MM.1S (cell line): ENCODE results near the gene ERI3.

Experiments
- DNase-seq: peaks from one replicate; pipeline ENCODE4 v3.0.0-alpha.2; 2015
- H2AFZ ChIP-seq: fragments of 300-600 bp; sonication (generic); 2 replicates; pipeline ENCODE4 v1.6.0; 2016; ENCODE audit warnings: antibody characterized with exemption, low read length
- H3F3A ChIP-seq: fragments of 300-600 bp; sonication (generic); 2 replicates; pipeline ENCODE4 v1.6.1; 2016; ENCODE audit warnings: mild to moderate bottlenecking, antibody characterized with exemption, low read length, moderate library complexity, mixed read lengths; ENCODE audit not compliant: insufficient read depth
- H3K27ac ChIP-seq: fragments of 300-600 bp; sonication (generic); 2 replicates; pipeline ENCODE4 v1.5.1; 2016; ENCODE audit warnings: mild to moderate bottlenecking, low read length
- H3K27me3 ChIP-seq: fragments of 300-600 bp; sonication (generic); replicated peaks from 2 replicates; pipeline ENCODE4 v1.6.0; 2016; ENCODE audit warnings: low read length; ENCODE audit not compliant: insufficient read depth
- H3K36me3 ChIP-seq: fragments of 300-600 bp; sonication (generic); replicated peaks from 2 replicates; pipeline ENCODE4 v1.6.1; 2016; ENCODE audit warnings: mild to moderate bottlenecking, low read length, mixed read lengths; ENCODE audit not compliant: insufficient read depth
- H3K4me1 ChIP-seq: fragments of 300-600 bp; sonication (generic); 2 replicates; pipeline ENCODE4 v1.6.1; 2016; ENCODE audit warnings: low read length, mixed read lengths
- H3K4me2 ChIP-seq: fragments of 300-600 bp; sonication (generic); 2 replicates; pipeline ENCODE4 v1.6.0; 2016; ENCODE audit warnings: low read depth, low read length
- H3K4me3 ChIP-seq: fragments of 300-600 bp; sonication (generic); 2 replicates; pipeline ENCODE4 v1.5.1; 2016; ENCODE audit warnings: low read length, mixed read lengths
- H3K79me2 ChIP-seq: fragments of 300-600 bp; sonication (generic); 2 replicates; pipeline ENCODE4 v1.6.1; 2016; ENCODE audit warnings: mixed run types, low read length, mixed read lengths
- H3K9ac ChIP-seq: fragments of 300-600 bp; sonication (generic); 2 replicates; pipeline ENCODE4 v1.6.1; 2016; ENCODE audit warnings: low read length, mixed read lengths
- H3K9me2 ChIP-seq: fragments of 300-600 bp; sonication (generic); replicated peaks from 2 replicates; pipeline ENCODE4 v1.6.1; 2016; ENCODE audit warnings: mild to moderate bottlenecking, low read length, mixed read lengths; ENCODE audit not compliant: insufficient read depth
- H3K9me3 ChIP-seq: fragments of 300-600 bp; sonication (generic); replicated peaks from 2 replicates; pipeline ENCODE4 v1.6.1; 2016; ENCODE audit warnings: mild to moderate bottlenecking, low read length, mixed read lengths; ENCODE audit not compliant: insufficient read depth
- H4K20me1 ChIP-seq: fragments of 300-600 bp; sonication (generic); 2 replicates; pipeline ENCODE4 v1.6.1; 2016; ENCODE audit warnings: mild to moderate bottlenecking, low read length, moderate library complexity, mixed read lengths; ENCODE audit not compliant: insufficient read depth
- EZH2 ChIP-seq: fragments of 300-600 bp; sonication (generic); optimal IDR thresholded peaks from 2 replicates; pipeline ENCODE3; 2017; ENCODE audit warnings: low read depth, mild to moderate bottlenecking, antibody characterized with exemption, low read length, mixed read lengths
- EZH2phosphoT487 ChIP-seq: fragments of 300-600 bp; sonication (generic); IDR thresholded peaks from 2 replicates; pipeline ENCODE4 v1.6.1; 2018; ENCODE audit warnings: antibody characterized with exemption, low read length
- TF ChIP-seq, protein P1 (sequence below): fragments of 300-600 bp; sonication (generic); IDR thresholded peaks from 2 replicates; pipeline ENCODE4 v1.5.1; 2016; ENCODE audit warnings: antibody characterized with exemption, low read length, mixed read lengths

ERI3 gene

DNA sequence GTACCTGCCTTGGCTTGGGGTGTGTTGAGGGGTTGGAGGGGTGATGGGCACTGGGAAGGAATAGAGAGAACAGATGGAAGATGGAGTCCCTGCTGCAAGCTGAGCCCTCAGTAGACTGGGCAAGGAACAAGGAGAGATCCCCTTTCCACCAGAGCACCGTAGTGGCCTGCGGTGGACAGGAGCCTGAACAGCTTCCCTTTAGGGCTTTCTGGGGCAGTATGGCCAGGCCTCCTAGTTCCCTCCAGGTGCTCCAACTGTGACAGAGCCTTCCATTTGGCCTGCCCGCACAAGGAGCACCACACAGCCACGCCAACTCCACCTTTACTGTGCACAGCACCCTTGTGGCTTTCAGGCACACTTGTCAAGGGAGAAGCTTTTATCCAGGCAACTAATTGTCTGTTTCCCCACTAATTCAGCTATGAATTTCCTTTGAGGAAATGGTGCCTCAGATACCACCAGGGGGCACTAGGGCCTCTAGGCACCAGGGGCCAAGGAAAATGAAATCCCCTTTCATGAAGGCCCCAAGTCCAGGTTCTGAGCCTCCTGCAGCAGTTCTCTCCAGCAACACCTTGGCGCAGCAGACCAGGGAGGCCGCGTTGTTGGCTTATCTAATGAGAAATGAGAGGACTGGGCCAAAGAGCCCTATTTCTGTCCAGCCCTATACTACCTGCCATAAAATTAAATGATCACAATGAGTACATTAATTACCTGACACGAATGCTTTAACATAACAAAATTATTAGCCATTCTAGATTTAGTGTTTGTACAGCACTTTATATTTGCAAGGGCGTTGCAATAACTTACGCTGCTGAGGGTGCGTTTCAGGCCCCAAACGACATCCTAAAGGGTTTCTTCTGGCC lies 23.1 kb upstream of the ERI3 start:
- no peak overlapping the region for H3K4me2 ChIP-seq
- H3K27me3 ChIP-seq, result no peaks in the 10 kb centered on the region
- no peak overlapping the region for H2AFZ ChIP-seq
- H3K4me3 ChIP-seq, result no peak overlapping the region
- H3K79me2 ChIP-seq, result no peaks in the 10 kb centered on the region
- peak; percentile 50 for DNase-seq
- H4K20me1 ChIP-seq, result no peaks in the 10 kb centered on the region
- no peak for TF ChIP-seq EZH2
- TF ChIP-seq, protein P1, sequence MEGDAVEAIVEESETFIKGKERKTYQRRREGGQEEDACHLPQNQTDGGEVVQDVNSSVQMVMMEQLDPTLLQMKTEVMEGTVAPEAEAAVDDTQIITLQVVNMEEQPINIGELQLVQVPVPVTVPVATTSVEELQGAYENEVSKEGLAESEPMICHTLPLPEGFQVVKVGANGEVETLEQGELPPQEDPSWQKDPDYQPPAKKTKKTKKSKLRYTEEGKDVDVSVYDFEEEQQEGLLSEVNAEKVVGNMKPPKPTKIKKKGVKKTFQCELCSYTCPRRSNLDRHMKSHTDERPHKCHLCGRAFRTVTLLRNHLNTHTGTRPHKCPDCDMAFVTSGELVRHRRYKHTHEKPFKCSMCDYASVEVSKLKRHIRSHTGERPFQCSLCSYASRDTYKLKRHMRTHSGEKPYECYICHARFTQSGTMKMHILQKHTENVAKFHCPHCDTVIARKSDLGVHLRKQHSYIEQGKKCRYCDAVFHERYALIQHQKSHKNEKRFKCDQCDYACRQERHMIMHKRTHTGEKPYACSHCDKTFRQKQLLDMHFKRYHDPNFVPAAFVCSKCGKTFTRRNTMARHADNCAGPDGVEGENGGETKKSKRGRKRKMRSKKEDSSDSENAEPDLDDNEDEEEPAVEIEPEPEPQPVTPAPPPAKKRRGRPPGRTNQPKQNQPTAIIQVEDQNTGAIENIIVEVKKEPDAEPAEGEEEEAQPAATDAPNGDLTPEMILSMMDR, result peak; percentile 73
- no peak overlapping the region for H3K9ac ChIP-seq
- H3K27ac ChIP-seq, result no peak overlapping the region
- no peaks in the 10 kb centered on the region for H3K9me3 ChIP-seq
- no peaks in the 10 kb centered on the region for H3K4me1 ChIP-seq
- H3F3A ChIP-seq, result no peaks in the 10 kb centered on the region
- H3K36me3 ChIP-seq, result no peaks in the 10 kb centered on the region
- no peaks in the 10 kb centered on the region for H3K9me2 ChIP-seq

GRCh38 chr1:44375547-44375946 lies 20.5 kb upstream of the ERI3 start:
- Histone ChIP-seq H4K20me1 (no peaks in the 10 kb centered on the region), H3K4me2 (no peak overlapping the region), H3K9ac (no peak overlapping the region), H2AFZ (no peak overlapping the region), H3K36me3 (no peaks in the 10 kb centered on the region), H3K27ac (no peak overlapping the region), H3K9me2 (no peaks in the 10 kb centered on the region), H3K27me3 (no peaks in the 10 kb centered on the region), H3F3A (no peaks in the 10 kb centered on the region), H3K4me3 (no peak overlapping the region), H3K4me1 (no peaks in the 10 kb centered on the region), H3K79me2 (no peaks in the 10 kb centered on the region), H3K9me3 (no peaks in the 10 kb centered on the region)
- DNase-seq, result no peak
- TF ChIP-seq, protein P1, result no peak
- TF ChIP-seq EZH2 (no peak), EZH2phosphoT487 (no peak)

DNA sequence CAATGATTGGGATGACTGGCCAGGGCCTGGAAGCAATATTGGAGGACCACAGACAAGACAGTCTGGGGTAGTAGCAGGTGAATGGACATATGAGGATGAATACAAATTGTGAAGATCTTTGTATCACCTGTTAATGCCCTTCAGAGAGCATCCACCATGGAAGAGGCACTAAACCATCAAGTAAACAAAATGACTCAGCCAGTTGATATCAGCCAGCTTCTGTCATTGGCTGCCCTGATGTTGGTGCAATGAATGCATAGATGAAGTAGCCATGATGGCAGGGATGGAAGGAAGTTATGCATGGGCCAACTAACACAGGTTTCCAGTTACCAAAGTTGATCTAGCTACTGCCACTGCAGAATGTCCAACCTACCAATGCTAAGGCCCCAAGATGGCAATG lies 16.1 kb upstream of the ERI3 start:
- no peak overlapping the region for H3K9ac ChIP-seq
- H3K36me3 ChIP-seq, result no peaks in the 10 kb centered on the region
- no peak for DNase-seq
- no peak overlapping the region for H3K4me2 ChIP-seq
- H2AFZ ChIP-seq, result no peak overlapping the region
- H3K9me2 ChIP-seq, result no peaks in the 10 kb centered on the region
- H3K27me3 ChIP-seq, result no peaks in the 10 kb centered on the region
- no peak overlapping the region for H3K4me3 ChIP-seq
- H3K79me2 ChIP-seq, result no peaks in the 10 kb centered on the region
- no peaks in the 10 kb centered on the region for H3F3A ChIP-seq
- H3K4me1 ChIP-seq, result no peaks in the 10 kb centered on the region
- TF ChIP-seq EZH2 (no peak), EZH2phosphoT487 (no peak)
- TF ChIP-seq, protein P1, result no peak
- no peaks in the 10 kb centered on the region for H3K9me3 ChIP-seq
- no peak overlapping the region for H3K27ac ChIP-seq
- H4K20me1 ChIP-seq, result no peaks in the 10 kb centered on the region
